ENCODE measurements around the gene PTPRC. TPM values are rescaled to one million over a fixed set of nuclear protein-coding genes. Genes with fewer than 3 reads are reported as not detected.

Gene PTPRC
- total and polyA plus RNA-seq, 2 donors (not counting 3 experiments of a cell fraction or from before 2014, with no cell fraction given): not detected

- Histone ChIP-seq H3K4me1 (ENCODE audit: control insufficient read depth, extremely low read depth, insufficient read depth, low read length) (peaks cover 9% of the 10 kb centered on the region), H3K79me2 (ENCODE audit: control insufficient read depth, insufficient read depth, low read length) (no peaks in the 10 kb centered on the region), H3K27me3 (ENCODE audit: control insufficient read depth in 2 of 2, insufficient read depth in 2 of 2, low read length in 2 of 2) (no peaks in the 10 kb centered on the region), H3K27ac (ENCODE audit: insufficient read depth, low read depth, low read length) (no peak overlapping the region), H3K9me1 (replicated peaks; ENCODE audit: control insufficient read depth, extremely low read depth, insufficient read depth, low read length) (no peaks in the 10 kb centered on the region), H4K20me1 (replicated peaks; ENCODE audit: control insufficient read depth, extremely low read depth, insufficient read depth, low read length) (no peaks in the 10 kb centered on the region), H3K9ac (replicated peaks; ENCODE audit: extremely low read depth, insufficient read depth, low read length) (no peak overlapping the region), H2AFZ (ENCODE audit: low read depth, low read length) (no peak overlapping the region), H3K9me3 (replicated peaks; ENCODE audit: control insufficient read depth, insufficient read depth, low read length) (no peaks in the 10 kb centered on the region), H3K4me3 (replicated peaks in 1 of 3; ENCODE audit: insufficient read depth in 1 of 3, low read depth in 1 of 3, low read length in 3 of 3) (no peak overlapping the region), H3K4me2 (ENCODE audit: insufficient read depth, low read length) (no peak overlapping the region), H3K36me3 (ENCODE audit: control insufficient read depth in 2 of 2, extremely low read depth in 1 of 2, insufficient read depth in 2 of 2, low read length in 2 of 2) (no peaks in the 10 kb centered on the region)
- FAIRE-seq: no peak
- ChIA-PET CTCF (no interaction called here), POLR2A (no interaction called here)
- no peak for DNase-seq (ENCODE audit: low read depth, low spot score)
- TF ChIP-seq MAX (IDR thresholded peaks at IDR 0.05; ENCODE audit: insufficient read depth, insufficient read length): no peak
- no peak for TF ChIP-seq POLR2A (IDR thresholded peaks at IDR 0.05; ENCODE audit: low read depth, low read length)
- no peak for TF ChIP-seq GATA2 (IDR thresholded peaks at IDR 0.05; ENCODE audit: insufficient read depth, insufficient read length, low read depth, low read length)
- TF ChIP-seq JUN (IDR thresholded peaks at IDR 0.05; ENCODE audit: borderline replicate concordance, insufficient read depth, insufficient read length, low read depth): no peak
- TF ChIP-seq MYC (IDR thresholded peaks at IDR 0.05; ENCODE audit: low read depth, low read length): no peak
- TF ChIP-seq POLR2AphosphoS5 (IDR thresholded peaks at IDR 0.05; ENCODE audit: insufficient read depth, low read depth, low read length): no peak
- TF ChIP-seq FOS (IDR thresholded peaks at IDR 0.05; ENCODE audit: borderline replicate concordance, insufficient read depth, low read length): no peak
- TF ChIP-seq CTCF (IDR thresholded peaks at IDR 0.05; ENCODE audit: extremely low read depth in 1 of 2, insufficient read depth in 1 of 2, low read depth in 1 of 2, low read length in 2 of 2): no peak
- TF ChIP-seq EZH2 (IDR thresholded peaks at IDR 0.05; ENCODE audit: borderline replicate concordance, low read depth, low read length, severe bottlenecking): no peak
- dilution Hi-C loops (cut with MboI; ENCODE audit: extremely low pct_ligation_motif_present, low sequenced_read_pairs): no loop called here
- BruUV-seq (replicated peaks): no TSS peak
- intact Hi-C loops (cut with micrococcal nuclease): no loop called here
Observed at GRCh38 chr1:198664068-198664788, 25.4 kb downstream of the PTPRC start.
